ENCODE measurements around the gene SYNDIG1. TPM values are rescaled to one million over a fixed set of nuclear protein-coding genes. Genes with fewer than 3 reads are reported as not detected.

Gene SYNDIG1
- total RNA-seq, 1 donor from 2014 or later, result 2.6 TPM

DNA sequence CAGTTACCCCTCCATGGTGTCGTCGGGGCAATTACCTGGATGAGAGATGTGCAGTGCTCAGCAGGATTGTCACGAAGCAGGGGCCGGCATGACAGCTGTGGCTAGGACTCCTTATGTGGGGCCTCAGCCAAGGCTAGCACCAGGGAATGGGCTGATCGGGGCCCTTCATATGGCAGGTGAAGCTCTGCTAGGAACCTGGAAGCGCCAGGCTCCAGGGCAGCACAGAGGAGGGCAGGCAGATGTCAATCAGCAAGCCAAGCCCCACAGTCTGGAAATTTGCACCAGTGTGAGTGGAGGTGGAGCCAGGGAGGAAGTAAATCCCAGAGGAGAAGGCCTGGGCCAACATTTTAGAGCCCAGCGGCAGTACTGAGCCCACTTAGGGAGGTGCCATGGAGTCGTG is 21.2 kb downstream of the SYNDIG1 start:
- Histone ChIP-seq H3K9me3 (ENCODE audit: control insufficient read depth in 3 of 3, low read length in 3 of 3) (no peaks in the 10 kb centered on the region), H3K4me3 (ENCODE audit: low read length in 3 of 3) (no peak overlapping the region), H3K9ac (ENCODE audit: low read depth in 1 of 3, low read length in 3 of 3) (no peak overlapping the region), H3K4me1 (ENCODE audit: control insufficient read depth in 3 of 3, insufficient read depth in 3 of 3, low read length in 3 of 3) (no peaks in the 10 kb centered on the region), H3K36me3 (ENCODE audit: control insufficient read depth in 3 of 3, insufficient read depth in 3 of 3, low read length in 3 of 3) (no peaks in the 10 kb centered on the region), H3K27me3 (ENCODE audit: control insufficient read depth in 3 of 3, insufficient read depth in 3 of 3, low read length in 3 of 3) (peaks cover 0 to 3% (median 0%) of the 10 kb centered on the region in 3 donors), H3K27ac (ENCODE audit: low read depth, low read length) (no peak overlapping the region)

GRCh38 chr20:24491041-24491756 is 21.8 kb downstream of the SYNDIG1 start:
- Histone ChIP-seq H3K9ac (ENCODE audit: low read depth in 1 of 3, low read length in 3 of 3) (no peak overlapping the region), H3K27me3 (ENCODE audit: control insufficient read depth in 3 of 3, insufficient read depth in 3 of 3, low read length in 3 of 3) (peaks cover 0 to 3% (median 0%) of the 10 kb centered on the region in 3 donors), H3K4me1 (ENCODE audit: control insufficient read depth in 3 of 3, insufficient read depth in 3 of 3, low read length in 3 of 3) (no peaks in the 10 kb centered on the region), H3K4me3 (ENCODE audit: low read length in 3 of 3) (no peak overlapping the region), H3K36me3 (ENCODE audit: control insufficient read depth in 3 of 3, insufficient read depth in 3 of 3, low read length in 3 of 3) (no peaks in the 10 kb centered on the region), H3K27ac (ENCODE audit: low read depth, low read length) (no peak overlapping the region), H3K9me3 (ENCODE audit: control insufficient read depth in 3 of 3, low read length in 3 of 3) (no peaks in the 10 kb centered on the region)

- H3K27me3 ChIP-seq (ENCODE audit: control insufficient read depth in 3 of 3, insufficient read depth in 3 of 3, low read length in 3 of 3), result peaks cover 0 to 3% (median 0%) of the 10 kb centered on the region in 3 donors
- H3K9me3 ChIP-seq (ENCODE audit: control insufficient read depth in 3 of 3, low read length in 3 of 3), result no peaks in the 10 kb centered on the region
- H3K9ac ChIP-seq (ENCODE audit: low read depth in 1 of 3, low read length in 3 of 3), result no peak overlapping the region
- no peaks in the 10 kb centered on the region for H3K4me1 ChIP-seq (ENCODE audit: control insufficient read depth in 3 of 3, insufficient read depth in 3 of 3, low read length in 3 of 3)
- H3K4me3 ChIP-seq (ENCODE audit: low read length in 3 of 3), result no peak overlapping the region
- H3K36me3 ChIP-seq (ENCODE audit: control insufficient read depth in 3 of 3, insufficient read depth in 3 of 3, low read length in 3 of 3), result no peaks in the 10 kb centered on the region
- H3K27ac ChIP-seq (ENCODE audit: low read depth, low read length), result no peak overlapping the region
Observed at GRCh38 chr20:24492031-24492607, 22.7 kb downstream of the SYNDIG1 start.

GRCh38 chr20:24492698-24493097 is 23.3 kb downstream of the SYNDIG1 start:
- no peaks in the 10 kb centered on the region for H3K4me1 ChIP-seq (ENCODE audit: control insufficient read depth in 3 of 3, insufficient read depth in 3 of 3, low read length in 3 of 3)
- H3K27me3 ChIP-seq (ENCODE audit: control insufficient read depth in 3 of 3, insufficient read depth in 3 of 3, low read length in 3 of 3), result no peaks in the 10 kb centered on the region
- H3K9me3 ChIP-seq (ENCODE audit: control insufficient read depth in 3 of 3, low read length in 3 of 3), result no peaks in the 10 kb centered on the region
- no peaks in the 10 kb centered on the region for H3K36me3 ChIP-seq (ENCODE audit: control insufficient read depth in 3 of 3, insufficient read depth in 3 of 3, low read length in 3 of 3)
- no peak overlapping the region for H3K9ac ChIP-seq (ENCODE audit: low read depth in 1 of 3, low read length in 3 of 3)
- no peak overlapping the region for H3K27ac ChIP-seq (ENCODE audit: low read depth, low read length)
- no peak overlapping the region for H3K4me3 ChIP-seq (ENCODE audit: low read length in 3 of 3)

GRCh38 chr20:24493181-24493580 is 23.8 kb downstream of the SYNDIG1 start:
- Histone ChIP-seq H3K4me1 (ENCODE audit: control insufficient read depth in 3 of 3, insufficient read depth in 3 of 3, low read length in 3 of 3) (no peaks in the 10 kb centered on the region), H3K27ac (ENCODE audit: low read depth, low read length) (no peak overlapping the region), H3K9ac (ENCODE audit: low read depth in 1 of 3, low read length in 3 of 3) (no peak overlapping the region), H3K9me3 (ENCODE audit: control insufficient read depth in 3 of 3, low read length in 3 of 3) (no peaks in the 10 kb centered on the region), H3K4me3 (ENCODE audit: low read length in 3 of 3) (no peak overlapping the region), H3K36me3 (ENCODE audit: control insufficient read depth in 3 of 3, insufficient read depth in 3 of 3, low read length in 3 of 3) (no peaks in the 10 kb centered on the region), H3K27me3 (ENCODE audit: control insufficient read depth in 3 of 3, insufficient read depth in 3 of 3, low read length in 3 of 3) (no peaks in the 10 kb centered on the region)

- no peaks in the 10 kb centered on the region for H3K27me3 ChIP-seq (ENCODE audit: control insufficient read depth in 3 of 3, insufficient read depth in 3 of 3, low read length in 3 of 3)
- H3K9me3 ChIP-seq (ENCODE audit: control insufficient read depth in 3 of 3, low read length in 3 of 3), result no peaks in the 10 kb centered on the region
- H3K4me1 ChIP-seq (ENCODE audit: control insufficient read depth in 3 of 3, insufficient read depth in 3 of 3, low read length in 3 of 3), result no peaks in the 10 kb centered on the region
- no peak overlapping the region for H3K4me3 ChIP-seq (ENCODE audit: low read length in 3 of 3)
- H3K9ac ChIP-seq (ENCODE audit: low read depth in 1 of 3, low read length in 3 of 3), result no peak overlapping the region
- H3K27ac ChIP-seq (ENCODE audit: low read depth, low read length), result no peak overlapping the region
- no peaks in the 10 kb centered on the region for H3K36me3 ChIP-seq (ENCODE audit: control insufficient read depth in 3 of 3, insufficient read depth in 3 of 3, low read length in 3 of 3)
Observed at GRCh38 chr20:24493661-24494459, 24.4 kb downstream of the SYNDIG1 start.

GRCh38 chr20:24494460-24494920 is 25.1 kb downstream of the SYNDIG1 start:
- no peaks in the 10 kb centered on the region for H3K9me3 ChIP-seq (ENCODE audit: control insufficient read depth in 3 of 3, low read length in 3 of 3)
- H3K36me3 ChIP-seq (ENCODE audit: control insufficient read depth in 3 of 3, insufficient read depth in 3 of 3, low read length in 3 of 3), result no peaks in the 10 kb centered on the region
- H3K4me3 ChIP-seq (ENCODE audit: low read length in 3 of 3), result no peak overlapping the region
- H3K4me1 ChIP-seq (ENCODE audit: control insufficient read depth in 3 of 3, insufficient read depth in 3 of 3, low read length in 3 of 3), result no peaks in the 10 kb centered on the region
- no peaks in the 10 kb centered on the region for H3K27me3 ChIP-seq (ENCODE audit: control insufficient read depth in 3 of 3, insufficient read depth in 3 of 3, low read length in 3 of 3)
- H3K9ac ChIP-seq (ENCODE audit: low read depth in 1 of 3, low read length in 3 of 3), result no peak overlapping the region
- no peak overlapping the region for H3K27ac ChIP-seq (ENCODE audit: low read depth, low read length)

DNA sequence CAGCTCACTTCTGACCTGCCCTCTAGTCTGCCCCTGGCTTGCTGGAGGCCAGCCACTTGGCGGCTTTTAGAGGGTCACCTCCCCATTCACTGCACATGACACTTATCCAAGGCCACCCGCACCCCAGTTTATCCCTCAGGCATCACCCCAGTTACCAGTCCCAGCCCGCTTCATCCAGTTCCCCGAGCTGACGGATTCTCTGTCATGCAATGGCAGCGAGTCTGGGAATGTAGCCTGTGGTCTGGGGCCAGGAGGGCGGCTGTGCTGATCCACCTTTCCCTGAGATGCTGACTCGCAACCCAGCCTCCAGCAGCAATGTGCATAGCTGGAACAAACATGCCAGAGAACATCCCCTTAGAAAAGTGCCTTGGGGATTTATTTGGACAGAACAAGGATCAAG is 25.8 kb downstream of the SYNDIG1 start:
- no peaks in the 10 kb centered on the region for H3K36me3 ChIP-seq (ENCODE audit: control insufficient read depth in 3 of 3, insufficient read depth in 3 of 3, low read length in 3 of 3)
- H3K9ac ChIP-seq (ENCODE audit: low read depth in 1 of 3, low read length in 3 of 3), result no peak overlapping the region
- no peaks in the 10 kb centered on the region for H3K9me3 ChIP-seq (ENCODE audit: control insufficient read depth in 3 of 3, low read length in 3 of 3)
- no peak overlapping the region for H3K27ac ChIP-seq (ENCODE audit: low read depth, low read length)
- H3K4me1 ChIP-seq (ENCODE audit: control insufficient read depth in 3 of 3, insufficient read depth in 3 of 3, low read length in 3 of 3), result no peaks in the 10 kb centered on the region
- no peak overlapping the region for H3K4me3 ChIP-seq (ENCODE audit: low read length in 3 of 3)
- H3K27me3 ChIP-seq (ENCODE audit: control insufficient read depth in 3 of 3, insufficient read depth in 3 of 3, low read length in 3 of 3), result no peaks in the 10 kb centered on the region

DNA sequence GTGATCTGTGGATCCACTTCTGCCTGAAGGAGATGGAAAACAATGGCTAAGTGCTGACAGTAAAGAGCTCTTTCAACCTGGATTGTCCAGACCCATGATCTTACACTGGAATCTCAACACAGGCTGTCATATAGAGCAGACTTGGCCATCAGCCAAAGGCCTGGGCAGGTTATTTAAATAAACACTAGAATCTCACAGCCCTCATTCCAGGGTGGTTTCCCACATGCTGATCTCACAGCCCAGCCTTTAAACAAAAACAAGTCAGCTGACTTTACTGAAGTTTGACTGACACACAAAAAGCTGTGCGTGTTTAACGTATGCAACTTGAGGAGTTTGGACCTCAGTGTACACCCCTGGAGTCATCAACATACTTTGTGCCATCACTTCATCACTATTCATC is 28.4 kb downstream of the SYNDIG1 start:
- H3K27ac ChIP-seq (ENCODE audit: low read depth, low read length), result no peak overlapping the region
- H3K9ac ChIP-seq (ENCODE audit: low read depth in 1 of 3, low read length in 3 of 3), result no peak overlapping the region
- peaks cover 0 to 2% (median 2%) of the 10 kb centered on the region in 3 donors for H3K4me1 ChIP-seq (ENCODE audit: control insufficient read depth in 3 of 3, insufficient read depth in 3 of 3, low read length in 3 of 3)
- no peak overlapping the region for H3K4me3 ChIP-seq (ENCODE audit: low read length in 3 of 3)
- H3K9me3 ChIP-seq (ENCODE audit: control insufficient read depth in 3 of 3, low read length in 3 of 3), result no peaks in the 10 kb centered on the region
- no peaks in the 10 kb centered on the region for H3K27me3 ChIP-seq (ENCODE audit: control insufficient read depth in 3 of 3, insufficient read depth in 3 of 3, low read length in 3 of 3)
- H3K36me3 ChIP-seq (ENCODE audit: control insufficient read depth in 3 of 3, insufficient read depth in 3 of 3, low read length in 3 of 3), result no peaks in the 10 kb centered on the region

- H3K9ac ChIP-seq (ENCODE audit: low read depth in 1 of 3, low read length in 3 of 3), result no peak overlapping the region
- H3K4me3 ChIP-seq (ENCODE audit: low read length in 3 of 3), result no peak overlapping the region
- H3K36me3 ChIP-seq (ENCODE audit: control insufficient read depth in 3 of 3, insufficient read depth in 3 of 3, low read length in 3 of 3), result no peaks in the 10 kb centered on the region
- H3K4me1 ChIP-seq (ENCODE audit: control insufficient read depth in 3 of 3, insufficient read depth in 3 of 3, low read length in 3 of 3), result peaks cover 4 to 6% (median 5%) of the 10 kb centered on the region in 3 donors
- no peaks in the 10 kb centered on the region for H3K9me3 ChIP-seq (ENCODE audit: control insufficient read depth in 3 of 3, low read length in 3 of 3)
- H3K27me3 ChIP-seq (ENCODE audit: control insufficient read depth in 3 of 3, insufficient read depth in 3 of 3, low read length in 3 of 3), result no peaks in the 10 kb centered on the region
- H3K27ac ChIP-seq (ENCODE audit: low read depth, low read length), result no peak overlapping the region
Observed at GRCh38 chr20:24498641-24499040, 29.2 kb downstream of the SYNDIG1 start.

Measured in skeletal muscle tissue (tissue), 4 donors.